NOMO-1 (cell line): ENCODE data around the gene RHCG.
A peak's percentile ranks its signal among the peaks of the same experiment; 100 is the strongest.

Experiments
- DNase-seq, 2 experiments: peaks; one replicate each; lab custom pipeline; 2025; ENCODE audit not compliant: unreplicated experiment in 2 of 2; lab: John Stamatoyannopoulos, UW

The RHCG gene

DNA sequence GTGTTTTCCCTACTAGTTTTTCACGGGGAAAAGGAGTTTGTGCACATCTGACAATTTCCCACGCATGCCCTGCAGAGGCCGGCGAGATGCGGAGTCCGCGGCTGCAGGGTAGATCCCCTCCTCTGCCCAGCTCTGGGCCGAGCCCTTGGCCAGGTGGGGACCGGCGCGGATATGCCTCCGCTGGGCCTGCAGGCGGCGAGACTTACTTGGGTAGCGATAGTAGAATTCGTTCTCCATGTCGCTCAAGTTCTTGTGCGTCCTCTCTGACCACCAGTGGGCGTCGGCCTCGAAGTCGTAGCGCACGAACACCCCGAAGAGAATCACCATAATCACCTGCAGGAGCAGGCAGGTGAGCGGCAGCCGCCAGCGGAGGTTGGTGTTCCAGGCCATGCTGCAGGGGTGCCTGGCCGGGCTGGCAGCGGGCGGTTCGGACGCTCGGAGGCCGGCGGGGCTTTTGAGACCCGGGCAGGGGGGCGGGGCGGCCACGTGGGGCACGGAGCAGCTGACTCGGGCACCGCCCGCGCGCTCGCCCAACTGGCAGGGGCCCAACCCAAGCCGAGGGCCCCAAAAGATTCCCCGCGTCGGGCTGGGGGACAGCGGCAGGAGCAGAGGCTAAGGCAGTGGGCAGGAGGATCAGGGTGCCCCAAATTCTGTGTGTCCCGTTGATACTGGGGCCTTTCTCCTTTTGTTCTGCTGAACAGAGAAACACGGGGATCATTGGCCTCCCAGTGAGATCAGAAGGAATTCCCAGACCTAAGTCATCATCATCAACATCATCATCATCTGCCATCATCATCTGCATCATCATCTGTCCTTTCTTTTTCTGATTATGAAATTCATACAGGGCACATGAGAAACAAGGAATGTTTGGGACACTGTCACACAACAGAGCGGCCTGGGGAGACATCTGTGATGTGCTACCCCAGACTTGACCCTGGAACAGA lies at the start of gene RHCG:
RHCG (minus strand) TSS at position 429 of the 944 bp plus-strand sequence; CDS start at position 390, 39 bp downstream.
- DNase-seq, result peak; percentile 26 to 43

DNA sequence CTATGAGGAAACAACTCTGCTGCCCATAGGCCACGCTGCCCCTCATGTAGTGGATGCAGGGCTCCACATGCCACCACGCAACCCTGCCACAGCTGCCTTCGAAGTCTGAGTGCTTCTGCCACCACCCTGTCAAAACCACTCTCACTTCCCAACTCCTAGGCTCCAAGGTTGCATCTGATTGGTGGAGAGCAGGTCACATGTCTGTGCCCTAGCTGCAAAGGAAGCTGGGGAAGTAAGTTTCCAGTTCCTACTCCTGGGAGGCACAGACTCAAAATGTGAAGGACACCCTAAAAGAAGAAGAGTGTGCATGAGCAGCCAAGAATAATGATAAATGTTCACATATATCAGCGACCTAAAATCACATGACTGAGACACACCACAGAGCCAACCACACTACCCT lies 47.0 kb upstream of the RHCG start:
- no peak for DNase-seq

DNA sequence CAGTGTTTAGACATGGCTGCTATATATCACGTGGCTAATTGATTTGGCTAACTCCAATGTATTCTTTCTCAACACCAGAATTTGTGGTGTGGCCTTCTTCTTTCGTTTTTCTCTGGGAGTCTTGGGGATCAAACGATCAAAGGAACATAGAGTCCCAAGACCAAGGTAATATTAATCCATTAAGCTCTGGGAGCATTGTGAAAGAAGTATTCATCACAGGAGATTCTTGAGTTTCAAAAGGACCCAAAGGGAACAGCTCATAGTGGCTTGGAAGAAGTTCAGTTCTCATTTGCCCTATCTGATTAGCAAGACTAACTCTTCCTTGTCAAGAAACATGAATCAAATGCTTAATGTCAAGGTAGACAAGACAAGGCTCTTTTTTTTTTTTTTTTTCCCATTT lies 46.0 kb upstream of the RHCG start:
- DNase-seq, result no peak

DNA sequence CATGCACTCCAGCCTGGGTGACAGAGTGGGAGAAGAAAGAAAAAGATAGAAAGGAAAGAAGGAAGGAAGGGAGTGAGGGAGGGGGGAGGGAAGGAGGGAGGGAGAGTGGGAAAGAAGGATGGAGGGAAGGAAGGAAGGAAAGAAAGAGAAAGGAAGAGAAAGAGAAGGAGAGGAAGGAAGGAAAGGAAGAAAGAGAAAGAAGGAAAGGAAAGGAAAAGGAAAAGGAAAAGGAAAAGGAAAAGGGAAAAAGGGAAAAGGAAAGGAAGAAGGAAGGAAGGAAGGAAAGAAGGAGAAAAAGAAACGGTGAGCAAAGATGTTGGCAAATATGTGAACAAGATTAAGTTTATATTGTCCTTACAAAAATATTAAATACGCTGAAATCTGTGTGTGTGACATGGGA lies 42.6 kb upstream of the RHCG start:
- no peak for DNase-seq

DNA sequence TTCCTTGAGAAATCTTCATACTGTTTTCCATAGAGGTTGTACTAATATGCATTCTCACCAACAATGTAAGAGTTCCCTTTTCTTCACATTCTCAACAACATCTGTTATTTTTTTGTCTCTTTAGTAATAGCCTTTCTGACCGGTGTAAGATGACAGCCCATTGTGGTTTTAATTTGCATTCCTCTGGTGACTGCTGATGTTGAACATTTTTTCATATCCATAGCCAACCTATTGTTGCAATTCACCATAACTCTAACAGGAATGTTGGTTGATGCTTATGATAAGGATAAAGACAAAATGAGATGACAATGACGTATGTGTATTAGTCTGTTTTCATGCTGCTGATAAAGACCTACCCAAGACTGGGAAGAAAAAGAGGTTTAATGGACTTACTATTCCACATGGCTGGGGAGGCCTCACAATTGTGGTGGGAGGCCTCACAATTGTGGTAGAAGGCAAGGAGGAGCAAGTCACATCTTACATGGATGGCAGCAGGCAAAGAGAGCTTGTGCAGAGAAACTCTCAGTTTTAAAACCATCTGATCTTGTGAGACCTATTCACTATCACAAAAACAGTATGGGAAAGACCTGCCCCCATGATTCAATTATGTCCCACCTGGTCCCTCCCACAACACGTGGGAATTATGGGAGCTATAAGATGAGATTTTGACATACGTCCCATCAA lies 37.6 kb upstream of the RHCG start:
- DNase-seq, result no peak

DNA sequence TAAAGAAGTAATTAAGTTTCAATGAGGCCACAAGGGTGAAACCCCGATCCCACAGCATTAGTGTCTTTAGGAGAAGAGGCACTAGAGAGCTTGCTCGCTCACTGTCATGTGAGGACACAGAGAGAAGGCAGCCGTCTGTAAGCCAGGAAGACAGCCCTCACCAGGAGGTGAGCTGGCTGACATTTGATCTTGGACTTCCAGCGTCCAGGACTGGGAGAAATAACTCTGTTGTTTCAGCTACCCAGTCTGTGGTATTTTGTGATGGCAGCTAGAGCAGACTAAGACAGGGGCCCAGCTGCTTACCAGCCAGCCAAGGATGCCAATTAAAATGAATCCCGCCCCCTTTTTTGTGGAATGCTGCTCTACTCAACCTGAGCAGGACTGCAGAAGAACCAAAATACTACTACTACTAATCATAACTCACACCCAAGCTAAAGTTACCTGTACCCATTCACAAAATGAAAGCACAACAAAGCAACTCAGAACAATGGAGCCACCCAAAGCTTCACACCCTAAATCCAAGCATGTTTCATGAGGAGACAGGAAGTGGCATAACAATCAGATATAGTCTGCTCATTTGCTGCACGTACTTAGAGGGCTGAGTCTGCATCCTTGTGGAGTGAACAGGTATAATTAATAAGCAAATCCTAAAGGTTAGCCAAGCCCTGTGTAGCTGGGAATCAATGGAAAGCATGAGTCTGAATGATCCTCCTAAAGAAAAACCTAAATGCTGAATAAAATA lies 35.6 kb upstream of the RHCG start:
- no peak for DNase-seq

DNA sequence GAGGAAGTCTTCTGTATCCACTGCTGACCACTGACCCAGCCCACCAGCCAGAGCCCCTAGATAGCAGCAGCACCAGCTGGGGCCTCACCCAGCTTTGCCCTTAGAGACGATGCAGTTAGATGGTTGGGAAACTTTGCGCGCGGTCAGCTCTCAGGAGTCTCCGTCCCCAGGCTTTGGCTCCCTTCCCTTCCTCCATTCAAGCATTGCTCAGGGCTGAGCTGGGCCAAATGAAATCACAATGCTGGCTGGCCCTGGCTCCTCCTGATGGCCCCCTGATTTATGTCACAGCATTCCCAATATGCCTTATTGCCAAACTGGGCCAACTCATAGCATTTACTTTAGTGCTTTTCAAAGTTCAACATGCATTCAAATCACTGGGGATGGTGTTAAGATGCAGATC lies 34.6 kb upstream of the RHCG start:
- no peak for DNase-seq

DNA sequence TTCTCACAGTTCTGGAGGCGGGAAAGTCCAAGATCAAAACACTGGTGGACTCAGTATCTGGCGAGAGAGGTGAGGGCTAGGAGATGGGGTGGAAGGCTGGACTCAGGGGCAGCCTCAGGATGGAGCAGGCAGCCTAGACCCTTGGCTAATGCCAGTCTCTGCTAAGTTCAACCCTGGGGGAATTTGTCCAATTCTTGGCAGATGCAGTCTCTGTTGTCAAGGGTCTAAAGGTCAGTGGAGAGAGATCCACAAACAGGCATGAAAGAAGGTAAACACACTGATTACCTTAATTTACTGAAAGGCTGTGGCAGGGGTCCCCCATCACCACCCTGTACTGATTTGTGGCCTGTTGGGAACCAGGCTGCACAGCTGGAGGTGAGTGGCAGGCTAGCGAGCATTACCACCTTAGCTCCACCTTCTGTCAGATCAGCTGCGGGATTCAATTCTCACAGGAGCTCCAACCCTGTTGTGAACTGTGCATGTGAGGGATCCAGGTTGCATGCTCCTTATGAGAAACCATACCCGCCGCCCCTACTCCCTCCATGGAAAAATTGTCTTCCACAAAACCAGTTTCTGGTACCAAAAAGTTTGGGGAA lies 32.5 kb upstream of the RHCG start:
- DNase-seq, result no peak

DNA sequence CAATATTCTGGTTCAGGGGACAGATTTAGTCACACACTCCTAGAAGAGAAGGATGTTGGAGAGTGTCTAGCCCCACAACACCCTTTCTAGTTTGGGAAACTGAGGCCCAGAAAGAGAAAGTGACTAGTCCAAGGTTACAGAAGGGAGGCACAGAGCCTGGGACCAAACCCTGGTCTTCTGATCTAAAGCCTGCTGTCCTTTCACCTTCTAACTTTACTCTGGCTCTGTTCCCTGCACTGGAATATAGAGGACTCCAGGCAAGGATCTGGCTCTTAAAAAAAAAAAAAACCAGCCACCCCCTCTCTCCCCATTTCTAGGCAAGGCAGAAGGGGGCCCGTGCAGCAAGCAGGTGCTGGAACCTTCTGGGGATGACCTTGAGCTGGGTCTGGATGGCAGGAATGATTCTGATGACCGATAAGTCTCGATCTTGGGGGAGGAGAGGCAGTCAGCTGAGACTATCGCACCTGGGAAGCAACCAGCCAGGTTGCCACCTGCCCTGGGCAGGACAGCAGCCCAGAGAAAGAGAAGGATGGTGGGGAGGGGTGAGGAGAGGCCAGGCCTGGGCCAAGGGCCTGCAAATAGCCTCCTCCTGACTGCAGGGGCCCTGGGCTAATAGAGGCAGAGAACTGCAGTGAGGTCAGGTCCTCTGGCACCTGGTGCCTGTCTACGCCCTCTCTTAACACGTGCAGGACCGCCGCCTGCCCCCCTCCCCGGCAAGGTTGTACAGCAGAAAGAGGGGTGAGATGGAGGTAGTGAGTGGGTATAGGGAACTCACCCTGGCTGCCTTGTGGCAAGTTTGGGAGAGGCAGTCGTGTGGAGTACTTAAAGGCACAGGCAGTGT lies 30.4 kb upstream of the RHCG start:
- no peak for DNase-seq

DNA sequence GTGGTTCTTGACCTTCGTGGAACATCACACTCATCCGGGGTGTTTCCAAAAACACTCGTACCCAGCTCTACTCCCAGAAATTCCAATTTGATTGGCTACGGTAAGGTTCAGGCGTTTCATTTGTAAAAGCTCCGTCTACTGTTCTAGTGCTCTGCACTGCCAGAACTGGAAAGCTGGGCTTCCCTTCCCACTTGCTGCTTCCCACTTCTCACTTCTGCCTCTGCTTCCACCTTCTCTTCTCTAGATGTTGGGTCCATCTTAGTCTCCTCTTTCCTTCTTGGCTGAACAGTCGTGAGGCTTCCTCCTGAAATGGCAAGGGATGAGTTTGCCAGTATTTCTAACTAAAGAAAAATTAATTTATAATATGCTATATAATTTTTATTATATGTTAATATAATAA lies 29.8 kb upstream of the RHCG start:
- DNase-seq, result no peak

DNA sequence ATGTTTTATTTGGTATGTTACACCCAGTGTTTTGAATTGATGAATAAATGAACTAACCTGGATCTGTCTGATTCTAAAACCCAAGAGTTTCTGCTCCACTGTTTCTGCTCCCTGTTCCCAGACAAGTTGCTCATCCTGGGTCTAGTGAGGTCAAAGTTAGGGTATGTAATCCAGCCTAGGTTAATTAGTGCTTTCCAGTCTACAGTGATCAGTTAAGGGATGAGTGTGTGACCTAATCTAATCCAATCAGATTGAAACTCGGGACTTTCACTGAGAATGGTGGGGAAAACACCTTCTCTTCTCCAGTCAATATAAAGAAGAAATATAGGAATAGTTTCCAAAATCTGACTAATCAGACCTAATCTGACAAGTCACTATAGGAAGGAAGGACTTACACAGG lies 27.8 kb upstream of the RHCG start:
- no peak for DNase-seq

DNA sequence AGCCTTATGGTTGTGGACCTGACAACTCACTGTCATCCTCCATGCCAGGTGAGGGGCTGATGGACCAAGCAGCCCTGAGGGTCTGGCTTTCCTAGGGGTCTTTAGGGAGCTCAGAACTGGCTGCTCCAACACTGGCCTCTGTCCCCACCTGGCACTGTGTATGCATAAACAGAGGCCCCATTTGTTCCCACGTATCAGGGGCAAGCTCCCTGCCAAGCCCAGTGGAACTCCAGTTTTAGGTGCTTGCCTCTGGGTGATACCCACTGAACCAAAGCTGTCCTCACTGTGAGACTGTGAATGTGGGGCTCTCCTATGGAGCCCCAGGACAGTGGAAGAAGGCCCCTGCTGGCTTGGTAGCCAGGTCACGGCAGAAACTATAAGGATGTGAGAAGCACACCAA lies 26.7 kb upstream of the RHCG start:
- DNase-seq, result no peak

DNA sequence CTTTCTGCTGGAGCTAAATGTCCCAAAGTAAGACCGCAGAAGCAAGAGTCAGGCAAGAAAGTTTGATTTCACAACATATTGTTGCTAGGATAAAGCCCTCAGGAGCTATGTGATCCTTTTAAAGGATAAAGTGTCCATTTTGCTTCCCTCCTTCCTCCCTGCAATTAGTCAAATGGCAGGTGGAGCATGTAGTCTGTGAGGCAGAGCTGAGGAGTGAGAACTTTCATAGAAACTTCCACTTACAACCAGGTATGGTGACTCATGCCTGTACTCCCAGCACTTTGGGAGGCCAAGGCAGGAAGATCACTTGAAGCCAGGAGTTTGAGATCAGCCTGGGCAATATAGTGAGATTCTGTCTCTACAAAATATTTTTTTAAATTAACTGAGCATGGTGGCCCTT lies 25.2 kb upstream of the RHCG start:
- DNase-seq, result no peak

DNA sequence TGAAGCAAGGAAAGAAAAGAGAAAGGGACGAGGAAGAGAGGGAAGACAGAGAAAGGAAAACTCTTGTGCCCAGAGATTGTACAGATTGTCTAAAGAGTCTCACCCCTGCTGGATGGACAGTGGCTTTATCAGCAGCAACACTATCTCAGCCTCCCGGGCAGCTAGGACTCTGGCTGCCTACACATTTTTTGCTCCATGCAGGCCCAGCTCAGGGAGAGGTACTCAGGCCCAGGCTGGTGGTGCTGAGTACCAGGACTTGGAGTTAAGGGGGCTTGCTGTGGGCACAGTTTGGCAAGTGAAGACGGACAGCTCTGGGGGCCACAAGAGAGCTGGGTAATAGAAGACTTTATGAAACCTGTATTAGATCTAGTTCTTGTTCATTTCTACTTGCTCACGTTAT lies 19.1 kb upstream of the RHCG start:
- DNase-seq, result no peak

DNA sequence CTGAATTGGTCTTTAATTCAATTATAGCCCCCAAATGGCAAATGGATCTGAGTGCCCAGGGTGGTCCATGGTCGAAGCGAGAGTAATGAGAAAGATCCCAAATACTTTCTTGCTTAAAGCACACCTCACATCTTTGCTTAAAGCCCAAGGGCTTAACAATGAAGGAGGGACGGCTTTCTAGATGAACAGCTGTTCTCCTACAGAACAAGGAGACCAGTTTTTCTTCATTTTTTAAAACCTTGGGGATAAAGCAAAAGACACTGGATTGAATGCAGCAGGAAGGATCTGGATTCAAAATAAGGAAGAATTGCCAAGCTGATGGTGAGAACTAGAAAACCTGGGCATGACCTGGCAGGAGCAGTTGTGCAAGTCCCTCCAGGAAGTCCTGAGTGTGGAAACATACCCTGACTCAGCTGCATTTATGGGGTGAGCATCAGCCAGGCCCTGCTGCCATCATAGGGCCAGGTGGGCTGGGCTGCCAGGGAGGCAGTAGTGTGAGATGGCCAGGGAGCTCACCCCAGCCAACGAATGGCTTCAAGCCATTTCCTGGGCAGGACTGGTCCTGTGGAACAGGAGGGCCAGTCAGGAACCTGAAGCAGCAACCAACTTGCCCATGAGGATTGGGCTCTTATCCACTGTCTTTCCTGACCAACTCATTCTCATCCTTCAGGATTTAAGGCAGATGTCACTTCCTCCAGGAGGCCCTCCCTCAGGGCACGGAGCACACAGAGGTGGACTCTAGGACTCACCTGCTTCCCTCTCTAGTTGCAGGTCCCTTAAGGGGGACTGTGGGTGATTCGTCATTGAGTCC lies 18.4 kb upstream of the RHCG start:
- DNase-seq, result peak in 1 of 2 experiments; percentile 12

DNA sequence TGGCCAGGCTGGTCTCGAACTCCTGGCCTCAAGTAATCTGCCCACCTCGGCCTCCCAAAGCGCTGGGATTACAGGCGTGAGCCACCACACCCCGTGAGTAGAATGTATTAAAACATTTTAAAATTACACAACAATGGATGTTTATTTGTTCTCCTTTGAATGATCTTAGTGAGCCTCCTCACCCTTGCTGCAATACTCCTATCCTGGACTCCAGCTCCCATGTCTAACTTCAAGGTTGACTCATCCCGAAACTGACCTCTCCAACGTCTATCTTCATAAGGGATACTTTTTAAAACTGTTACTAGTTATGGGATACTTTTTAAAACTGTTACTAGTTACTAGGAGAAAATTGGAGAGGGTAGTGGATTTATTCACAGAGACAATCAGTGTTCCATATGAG lies 17.8 kb upstream of the RHCG start:
- no peak for DNase-seq

DNA sequence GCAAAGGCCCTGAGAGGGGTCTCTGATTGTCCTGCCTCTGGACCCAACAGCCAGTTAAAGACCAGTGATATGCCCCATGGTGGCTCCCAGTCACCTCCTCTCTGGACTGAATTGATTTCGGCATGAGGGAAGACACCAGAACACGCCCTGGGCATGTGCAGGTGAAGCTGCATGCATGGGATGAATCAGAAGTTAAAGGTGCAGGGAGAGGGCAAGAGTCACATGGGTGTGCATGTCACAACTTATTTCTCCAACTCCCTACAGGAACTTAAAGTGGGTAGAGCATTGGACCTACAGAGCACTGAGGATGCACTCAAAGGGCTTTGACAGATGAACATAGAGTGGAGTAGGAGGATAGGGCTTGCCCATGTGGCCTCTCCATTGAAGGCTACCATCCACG lies 16.9 kb upstream of the RHCG start:
- DNase-seq, result no peak

DNA sequence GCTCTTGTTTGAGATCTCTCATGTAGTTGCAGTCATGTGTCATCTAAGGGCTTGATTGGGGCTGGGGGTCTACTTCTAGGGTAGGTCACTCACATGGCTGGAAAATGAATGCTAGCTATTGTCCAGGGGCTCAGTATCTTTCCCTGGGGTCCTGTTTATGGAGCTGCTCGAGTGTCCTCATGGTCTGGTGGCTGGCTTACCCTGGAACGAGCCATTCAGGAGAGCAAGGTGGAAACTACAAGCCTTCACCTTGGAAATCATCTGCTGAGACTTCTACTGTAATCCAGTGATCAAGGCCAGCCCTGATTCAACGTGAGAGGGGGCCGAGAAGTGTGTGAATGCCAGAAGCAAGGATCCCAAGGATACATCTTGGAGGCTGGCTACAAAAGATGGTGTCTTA lies 16.2 kb upstream of the RHCG start:
- no peak for DNase-seq

DNA sequence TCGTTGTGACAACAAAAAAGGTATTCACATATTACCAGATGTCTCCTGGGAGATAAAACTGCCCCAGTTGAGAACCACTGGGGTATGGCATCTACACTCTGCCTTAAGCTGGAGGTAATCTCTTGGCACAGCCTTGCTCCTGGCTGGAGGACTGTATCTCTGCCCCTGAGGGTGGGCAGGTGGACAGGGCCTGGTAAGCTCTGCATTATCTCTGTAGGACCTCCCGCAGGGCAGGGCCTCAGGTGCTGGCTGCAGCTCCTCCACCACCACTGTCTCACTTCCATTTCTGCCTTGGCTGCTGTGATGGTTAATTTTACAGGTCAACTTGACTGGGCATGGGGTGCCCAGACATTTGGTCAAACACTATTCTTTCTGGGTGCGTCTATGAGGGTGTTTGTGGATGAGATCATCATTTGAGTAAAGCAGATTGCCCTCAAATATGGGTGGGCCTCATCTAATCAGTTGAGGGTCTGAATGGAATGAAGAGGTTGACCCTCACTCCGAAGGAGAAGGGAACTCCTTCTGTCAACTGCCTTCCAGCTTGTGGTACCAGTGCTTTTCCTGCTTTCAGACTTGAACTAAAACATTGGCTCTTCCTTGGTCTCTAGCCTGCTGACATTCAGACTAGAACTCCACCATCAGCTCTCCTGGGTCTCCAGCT lies 9.8 kb upstream of the RHCG start:
- no peak for DNase-seq
